GM23338 (cell line): ENCODE results near the gene SHOX. TPM values are rescaled to one million over a fixed set of nuclear protein-coding genes. Genes with fewer than 3 reads are reported as not detected.

Experiments
- ATAC-seq: fragments of 200-7000 bp; cut with Tn5 transposase; 3 replicates; pipeline ENCODE4 v1.9.1; 2020
- DNase-seq: peaks from one replicate; pipeline ENCODE4 v3.0.0-alpha.2; 2015; ENCODE audit warnings: low spot score
- H2AFZ ChIP-seq: fragments of 200-600 bp; sonication (generic); 2 replicates; pipeline ENCODE4 v1.8.0; 2016; ENCODE audit warnings: antibody characterized with exemption, mild to moderate bottlenecking, moderate library complexity
- H3F3A ChIP-seq: fragments of 200-600 bp; sonication (generic); replicated peaks from 2 replicates; pipeline ENCODE4 v1.8.0; 2017; ENCODE audit warnings: antibody characterized with exemption, mixed run types, low read depth
- H3K27ac ChIP-seq: fragments of 200-600 bp; sonication (generic); 2 replicates; pipeline ENCODE4 v1.6.1; 2016; ENCODE audit warnings: low read depth
- H3K27me3 ChIP-seq: fragments of 200-600 bp; sonication (generic); 2 replicates; pipeline ENCODE4 v1.8.0; 2016; ENCODE audit warnings: mild to moderate bottlenecking, mixed run types, moderate library complexity; ENCODE audit not compliant: insufficient read depth
- H3K36me3 ChIP-seq: fragments of 200-600 bp; sonication (generic); 2 replicates; pipeline ENCODE4 v1.8.0; 2016; ENCODE audit warnings: mild to moderate bottlenecking; ENCODE audit not compliant: insufficient read depth
- H3K4me1 ChIP-seq: fragments of 200-600 bp; sonication (generic); 2 replicates; pipeline ENCODE4 v1.8.0; 2016; ENCODE audit warnings: mild to moderate bottlenecking, moderate library complexity; ENCODE audit not compliant: insufficient read depth
- H3K4me2 ChIP-seq: fragments of 200-600 bp; sonication (generic); 2 replicates; pipeline ENCODE4 v1.7.1; 2017; ENCODE audit warnings: mixed run types
- H3K4me3 ChIP-seq: fragments of 200-600 bp; sonication (generic); 2 replicates; pipeline ENCODE4 v1.6.1; 2016; ENCODE audit warnings: mixed run types
- H3K79me2 ChIP-seq: fragments of 200-600 bp; sonication (generic); replicated peaks from 2 replicates; pipeline ENCODE4 v1.8.0; 2017; ENCODE audit warnings: mild to moderate bottlenecking; ENCODE audit not compliant: insufficient read depth
- H3K9me2 ChIP-seq: fragments of 200-600 bp; sonication (generic); 2 replicates; pipeline ENCODE4 v1.8.0; 2017; ENCODE audit not compliant: insufficient read depth
- H4K20me1 ChIP-seq: fragments of 200-600 bp; sonication (generic); replicated peaks from 2 replicates; pipeline ENCODE4 v1.8.0; 2017; ENCODE audit warnings: mild to moderate bottlenecking; ENCODE audit not compliant: insufficient read depth
- H3K27ac Mint-ChIP-seq: 2 replicates; pipeline ENCODE4 v1.8.0; 2020; ENCODE audit warnings: inconsistent platforms, mild to moderate bottlenecking, moderate library complexity, mixed read lengths
- H3K27me3 Mint-ChIP-seq: 3 replicates; pipeline ENCODE4 v1.8.0; 2022; ENCODE audit warnings: low read depth, mild to moderate bottlenecking, moderate library complexity, mixed read lengths, inconsistent platforms; ENCODE audit not compliant: insufficient read depth, poor library complexity
- H3K36me3 Mint-ChIP-seq: 3 replicates; pipeline ENCODE4 v1.8.0; 2021; ENCODE audit warnings: low read depth, mild to moderate bottlenecking, inconsistent platforms, moderate library complexity, mixed read lengths
- H3K4me1 Mint-ChIP-seq: 3 replicates; pipeline ENCODE4 v1.8.0; 2020; ENCODE audit warnings: mild to moderate bottlenecking, inconsistent platforms, mixed read lengths
- H3K4me3 Mint-ChIP-seq: 3 replicates; pipeline ENCODE4 v1.8.0; 2021; ENCODE audit warnings: moderate library complexity, mild to moderate bottlenecking, inconsistent platforms, mixed read lengths
- H3K9me3 Mint-ChIP-seq: 3 replicates; pipeline ENCODE4 v1.8.0; 2020; ENCODE audit warnings: moderate library complexity, mild to moderate bottlenecking, inconsistent platforms, mixed read lengths
- CREB1 ChIP-seq: fragments of 250-450 bp; sonication (Bioruptor Pico); IDR thresholded peaks from 2 replicates; pipeline ENCODE4 v1.5.0; 2020; ENCODE audit warnings: low read depth, mild to moderate bottlenecking, moderate library complexity
- EZH2 ChIP-seq: fragments of 200-600 bp; sonication (generic); IDR thresholded peaks from one replicate; pipeline ENCODE4 v1.8.0; 2017; ENCODE audit warnings: antibody characterized with exemption, mild to moderate bottlenecking, low read depth; ENCODE audit not compliant: unreplicated experiment
- EZH2phosphoT487 ChIP-seq: fragments of 200-600 bp; sonication (generic); IDR thresholded peaks from one replicate; pipeline ENCODE4 v1.8.1; 2018; ENCODE audit warnings: antibody characterized with exemption; ENCODE audit not compliant: unreplicated experiment
- JUNB ChIP-seq: IDR thresholded peaks from one replicate; pipeline ENCODE4 v1.6.1; 2016; ENCODE audit warnings: antibody characterized with exemption; ENCODE audit not compliant: unreplicated experiment
- POLR2AphosphoS5 ChIP-seq: IDR thresholded peaks from 2 replicates; pipeline ENCODE4 v1.6.1; 2016; ENCODE audit warnings: antibody characterized with exemption, low read depth
- STAT1 ChIP-seq: IDR thresholded peaks from one replicate; pipeline ENCODE4 v1.6.1; 2016; ENCODE audit warnings: antibody characterized with exemption; ENCODE audit not compliant: unreplicated experiment
- ZNF114 ChIP-seq: fragments of 250-450 bp; sonication (Bioruptor Pico); IDR thresholded peaks from 2 replicates; pipeline ENCODE4 v1.5.0; 2020; ENCODE audit warnings: mild to moderate bottlenecking, moderate library complexity
- ZNF331 ChIP-seq: fragments of 250-450 bp; sonication (Bioruptor Pico); IDR thresholded peaks from 2 replicates; pipeline ENCODE4 v1.5.0; 2020; ENCODE audit warnings: low read depth, mild to moderate bottlenecking, moderate library complexity
- polyA plus RNA-seq: library from polyadenylated mRNA; unstranded; fragments of >200 nt; fragmentation: Nextera tagmentation; extraction: Ambion mirVana; gene quantifications from 2 replicates; pipeline ENCODE4 v1.2.1, GENCODE V29; 2016
- total RNA-seq: library from RNA; depleted of rRNA; stranded (reverse); fragments of >200 nt; shearing (Covaris generic); gene quantifications from 2 replicates; pipeline ENCODE4 v1.2.3, GENCODE V29; 2014
- TF ChIP-seq, protein P1 (sequence below): fragments of 250-450 bp; sonication (Bioruptor Pico); IDR thresholded peaks from 2 replicates; pipeline ENCODE4 v1.5.0; 2020; ENCODE audit warnings: mild to moderate bottlenecking, moderate library complexity
- TF ChIP-seq, protein P2 (sequence below): IDR thresholded peaks from one replicate; pipeline ENCODE4 v1.6.1; 2018; ENCODE audit warnings: antibody characterized with exemption; ENCODE audit not compliant: unreplicated experiment
- TF ChIP-seq, protein P3 (sequence below): IDR thresholded peaks from 2 replicates; pipeline ENCODE4 v1.6.1; 2016; ENCODE audit warnings: antibody characterized with exemption

Gene SHOX
- total and polyA plus RNA-seq, 2 experiments from 2014 or later: not detected

DNA sequence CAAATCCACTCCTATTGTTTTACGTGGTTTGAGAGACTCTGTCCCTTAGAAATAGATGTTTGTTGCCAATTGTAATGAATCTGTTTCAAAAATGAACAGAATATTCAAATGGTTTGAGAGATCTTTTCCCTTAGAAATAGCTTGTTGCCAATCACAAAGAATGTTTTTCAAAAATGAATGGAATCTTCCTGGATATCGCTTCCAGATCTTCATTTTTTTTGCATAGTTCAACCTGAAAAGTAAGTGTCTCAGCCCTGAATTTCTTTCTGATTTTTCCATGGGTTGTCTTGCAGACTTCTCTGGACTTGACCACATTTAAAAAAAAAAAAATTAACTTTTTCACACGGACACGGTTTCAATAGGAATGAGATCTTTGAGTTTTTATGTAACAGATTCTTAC, 22.7 kb downstream of the SHOX start:
- H3K27ac Mint-ChIP-seq: no peak overlapping the region
- DNase-seq: no peak
- H2AFZ ChIP-seq: 0 out of 2 replicates have a peak overlapping the region, but pooled peaks have one; percentile 61

DNA sequence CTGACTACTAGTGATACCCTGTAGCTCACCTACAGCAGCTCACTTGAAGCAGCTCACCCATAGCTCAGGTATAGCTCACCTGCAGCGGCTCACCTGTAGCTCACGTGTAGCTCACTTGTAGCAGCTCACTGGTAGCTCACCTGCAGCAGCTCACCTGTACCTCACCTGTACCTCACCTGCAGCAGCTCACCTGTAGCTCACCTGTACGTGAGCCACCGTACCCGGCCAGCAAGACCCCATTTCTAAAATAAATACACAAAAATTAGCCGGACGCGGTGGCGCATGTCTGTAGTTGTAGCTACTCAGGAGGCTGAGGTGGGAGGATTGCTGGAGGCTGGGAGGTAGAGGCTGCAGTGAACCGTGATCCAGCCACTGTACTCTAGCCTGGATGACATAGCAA, 30.6 kb downstream of the SHOX start:
- H3K79me2 ChIP-seq: no peaks in the 10 kb centered on the region
- no peak overlapping the region for H3K27ac ChIP-seq
- peaks cover 3% of the 10 kb centered on the region; the same call in 1 of the 2 replicates for H3K9me2 ChIP-seq
- Mint-ChIP-seq H3K9me3 (peaks cover 81% of the 10 kb centered on the region), H3K4me1 (no peaks in the 10 kb centered on the region), H3K27ac (no peak overlapping the region), H3K27me3 (peaks cover 11% of the 10 kb centered on the region), H3K4me3 (no peak overlapping the region), H3K36me3 (peaks cover 25% of the 10 kb centered on the region)
- H3K4me1 ChIP-seq: peaks cover 5% of the 10 kb centered on the region
- DNase-seq (no peak), ATAC-seq (no peak)
- H3F3A ChIP-seq: 0 out of 2 replicates have a peak, but pooled peaks cover 4% of the 10 kb centered on the region
- H4K20me1 ChIP-seq: no peaks in the 10 kb centered on the region
- H3K36me3 ChIP-seq: no peaks in the 10 kb centered on the region; the same call in 1 of the 2 replicates
- no peaks in the 10 kb centered on the region for H3K27me3 ChIP-seq
- H3K4me2 ChIP-seq: no peak overlapping the region
- 0 out of 2 replicates have a peak overlapping the region, but pooled peaks have one; percentile 14 for H2AFZ ChIP-seq
- no peak overlapping the region for H3K4me3 ChIP-seq
- TF ChIP-seq EZH2phosphoT487 (no peak), JUNB (no peak), EZH2 (no peak), STAT1 (no peak), ZNF331 (CRISPR knock-in tag) (no peak), CREB1 (CRISPR knock-in tag) (no peak), ZNF114 (no peak), POLR2AphosphoS5 (no peak)
- TF ChIP-seq, protein P1, sequence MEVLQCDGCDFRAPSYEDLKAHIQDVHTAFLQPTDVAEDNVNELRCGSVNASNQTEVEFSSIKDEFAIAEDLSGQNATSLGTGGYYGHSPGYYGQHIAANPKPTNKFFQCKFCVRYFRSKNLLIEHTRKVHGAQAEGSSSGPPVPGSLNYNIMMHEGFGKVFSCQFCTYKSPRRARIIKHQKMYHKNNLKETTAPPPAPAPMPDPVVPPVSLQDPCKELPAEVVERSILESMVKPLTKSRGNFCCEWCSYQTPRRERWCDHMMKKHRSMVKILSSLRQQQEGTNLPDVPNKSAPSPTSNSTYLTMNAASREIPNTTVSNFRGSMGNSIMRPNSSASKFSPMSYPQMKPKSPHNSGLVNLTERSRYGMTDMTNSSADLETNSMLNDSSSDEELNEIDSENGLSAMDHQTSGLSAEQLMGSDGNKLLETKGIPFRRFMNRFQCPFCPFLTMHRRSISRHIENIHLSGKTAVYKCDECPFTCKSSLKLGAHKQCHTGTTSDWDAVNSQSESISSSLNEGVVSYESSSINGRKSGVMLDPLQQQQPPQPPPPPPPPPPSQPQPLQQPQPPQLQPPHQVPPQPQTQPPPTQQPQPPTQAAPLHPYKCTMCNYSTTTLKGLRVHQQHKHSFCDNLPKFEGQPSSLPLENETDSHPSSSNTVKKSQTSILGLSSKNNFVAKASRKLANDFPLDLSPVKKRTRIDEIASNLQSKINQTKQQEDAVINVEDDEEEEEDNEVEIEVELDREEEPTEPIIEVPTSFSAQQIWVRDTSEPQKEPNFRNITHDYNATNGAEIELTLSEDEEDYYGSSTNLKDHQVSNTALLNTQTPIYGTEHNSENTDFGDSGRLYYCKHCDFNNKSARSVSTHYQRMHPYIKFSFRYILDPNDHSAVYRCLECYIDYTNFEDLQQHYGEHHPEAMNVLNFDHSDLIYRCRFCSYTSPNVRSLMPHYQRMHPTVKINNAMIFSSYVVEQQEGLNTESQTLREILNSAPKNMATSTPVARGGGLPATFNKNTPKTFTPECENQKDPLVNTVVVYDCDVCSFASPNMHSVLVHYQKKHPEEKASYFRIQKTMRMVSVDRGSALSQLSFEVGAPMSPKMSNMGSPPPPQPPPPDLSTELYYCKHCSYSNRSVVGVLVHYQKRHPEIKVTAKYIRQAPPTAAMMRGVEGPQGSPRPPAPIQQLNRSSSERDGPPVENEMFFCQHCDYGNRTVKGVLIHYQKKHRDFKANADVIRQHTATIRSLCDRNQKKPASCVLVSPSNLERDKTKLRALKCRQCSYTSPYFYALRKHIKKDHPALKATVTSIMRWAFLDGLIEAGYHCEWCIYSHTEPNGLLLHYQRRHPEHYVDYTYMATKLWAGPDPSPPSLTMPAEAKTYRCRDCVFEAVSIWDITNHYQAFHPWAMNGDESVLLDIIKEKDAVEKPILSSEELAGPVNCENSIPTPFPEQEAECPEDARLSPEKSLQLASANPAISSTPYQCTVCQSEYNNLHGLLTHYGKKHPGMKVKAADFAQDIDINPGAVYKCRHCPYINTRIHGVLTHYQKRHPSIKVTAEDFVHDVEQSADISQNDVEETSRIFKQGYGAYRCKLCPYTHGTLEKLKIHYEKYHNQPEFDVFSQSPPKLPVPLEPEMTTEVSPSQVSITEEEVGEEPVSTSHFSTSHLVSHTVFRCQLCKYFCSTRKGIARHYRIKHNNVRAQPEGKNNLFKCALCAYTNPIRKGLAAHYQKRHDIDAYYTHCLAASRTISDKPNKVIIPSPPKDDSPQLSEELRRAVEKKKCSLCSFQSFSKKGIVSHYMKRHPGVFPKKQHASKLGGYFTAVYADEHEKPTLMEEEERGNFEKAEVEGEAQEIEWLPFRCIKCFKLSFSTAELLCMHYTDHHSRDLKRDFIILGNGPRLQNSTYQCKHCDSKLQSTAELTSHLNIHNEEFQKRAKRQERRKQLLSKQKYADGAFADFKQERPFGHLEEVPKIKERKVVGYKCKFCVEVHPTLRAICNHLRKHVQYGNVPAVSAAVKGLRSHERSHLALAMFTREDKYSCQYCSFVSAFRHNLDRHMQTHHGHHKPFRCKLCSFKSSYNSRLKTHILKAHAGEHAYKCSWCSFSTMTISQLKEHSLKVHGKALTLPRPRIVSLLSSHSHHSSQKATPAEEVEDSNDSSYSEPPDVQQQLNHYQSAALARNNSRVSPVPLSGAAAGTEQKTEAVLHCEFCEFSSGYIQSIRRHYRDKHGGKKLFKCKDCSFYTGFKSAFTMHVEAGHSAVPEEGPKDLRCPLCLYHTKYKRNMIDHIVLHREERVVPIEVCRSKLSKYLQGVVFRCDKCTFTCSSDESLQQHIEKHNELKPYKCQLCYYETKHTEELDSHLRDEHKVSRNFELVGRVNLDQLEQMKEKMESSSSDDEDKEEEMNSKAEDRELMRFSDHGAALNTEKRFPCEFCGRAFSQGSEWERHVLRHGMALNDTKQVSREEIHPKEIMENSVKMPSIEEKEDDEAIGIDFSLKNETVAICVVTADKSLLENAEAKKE (CRISPR knock-in tag): no peak
- TF ChIP-seq, protein P2, sequence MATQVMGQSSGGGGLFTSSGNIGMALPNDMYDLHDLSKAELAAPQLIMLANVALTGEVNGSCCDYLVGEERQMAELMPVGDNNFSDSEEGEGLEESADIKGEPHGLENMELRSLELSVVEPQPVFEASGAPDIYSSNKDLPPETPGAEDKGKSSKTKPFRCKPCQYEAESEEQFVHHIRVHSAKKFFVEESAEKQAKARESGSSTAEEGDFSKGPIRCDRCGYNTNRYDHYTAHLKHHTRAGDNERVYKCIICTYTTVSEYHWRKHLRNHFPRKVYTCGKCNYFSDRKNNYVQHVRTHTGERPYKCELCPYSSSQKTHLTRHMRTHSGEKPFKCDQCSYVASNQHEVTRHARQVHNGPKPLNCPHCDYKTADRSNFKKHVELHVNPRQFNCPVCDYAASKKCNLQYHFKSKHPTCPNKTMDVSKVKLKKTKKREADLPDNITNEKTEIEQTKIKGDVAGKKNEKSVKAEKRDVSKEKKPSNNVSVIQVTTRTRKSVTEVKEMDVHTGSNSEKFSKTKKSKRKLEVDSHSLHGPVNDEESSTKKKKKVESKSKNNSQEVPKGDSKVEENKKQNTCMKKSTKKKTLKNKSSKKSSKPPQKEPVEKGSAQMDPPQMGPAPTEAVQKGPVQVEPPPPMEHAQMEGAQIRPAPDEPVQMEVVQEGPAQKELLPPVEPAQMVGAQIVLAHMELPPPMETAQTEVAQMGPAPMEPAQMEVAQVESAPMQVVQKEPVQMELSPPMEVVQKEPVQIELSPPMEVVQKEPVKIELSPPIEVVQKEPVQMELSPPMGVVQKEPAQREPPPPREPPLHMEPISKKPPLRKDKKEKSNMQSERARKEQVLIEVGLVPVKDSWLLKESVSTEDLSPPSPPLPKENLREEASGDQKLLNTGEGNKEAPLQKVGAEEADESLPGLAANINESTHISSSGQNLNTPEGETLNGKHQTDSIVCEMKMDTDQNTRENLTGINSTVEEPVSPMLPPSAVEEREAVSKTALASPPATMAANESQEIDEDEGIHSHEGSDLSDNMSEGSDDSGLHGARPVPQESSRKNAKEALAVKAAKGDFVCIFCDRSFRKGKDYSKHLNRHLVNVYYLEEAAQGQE: no peak
- TF ChIP-seq, protein P3, sequence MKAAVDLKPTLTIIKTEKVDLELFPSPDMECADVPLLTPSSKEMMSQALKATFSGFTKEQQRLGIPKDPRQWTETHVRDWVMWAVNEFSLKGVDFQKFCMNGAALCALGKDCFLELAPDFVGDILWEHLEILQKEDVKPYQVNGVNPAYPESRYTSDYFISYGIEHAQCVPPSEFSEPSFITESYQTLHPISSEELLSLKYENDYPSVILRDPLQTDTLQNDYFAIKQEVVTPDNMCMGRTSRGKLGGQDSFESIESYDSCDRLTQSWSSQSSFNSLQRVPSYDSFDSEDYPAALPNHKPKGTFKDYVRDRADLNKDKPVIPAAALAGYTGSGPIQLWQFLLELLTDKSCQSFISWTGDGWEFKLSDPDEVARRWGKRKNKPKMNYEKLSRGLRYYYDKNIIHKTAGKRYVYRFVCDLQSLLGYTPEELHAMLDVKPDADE: no peak

More for the DNA sequence above, 22.7 kb downstream of the SHOX start:
- Histone ChIP-seq H3K79me2 (no peaks in the 10 kb centered on the region), H3F3A (0 out of 2 replicates have a peak, but pooled peaks cover 5% of the 10 kb centered on the region), H3K27me3 (no peaks in the 10 kb centered on the region), H3K27ac (no peak overlapping the region), H3K4me3 (no peak overlapping the region), H4K20me1 (no peaks in the 10 kb centered on the region), H3K4me2 (no peak overlapping the region), H3K9me2 (no peaks in the 10 kb centered on the region), H3K4me1 (peaks cover 5% of the 10 kb centered on the region), H3K36me3 (no peaks in the 10 kb centered on the region)
- H3K27me3 Mint-ChIP-seq: peaks cover 15% of the 10 kb centered on the region
- no peak for TF ChIP-seq POLR2AphosphoS5
- no peak for TF ChIP-seq EZH2
- TF ChIP-seq ZNF331 (CRISPR knock-in tag): no peak
- H3K9me3 Mint-ChIP-seq: peaks cover 88% of the 10 kb centered on the region
- no peak overlapping the region for H3K4me3 Mint-ChIP-seq
- peaks cover 40% of the 10 kb centered on the region for H3K36me3 Mint-ChIP-seq
- ATAC-seq: no peak
- H3K4me1 Mint-ChIP-seq: no peaks in the 10 kb centered on the region
